ENCODE results near the gene TMEM165. TPM values are rescaled to one million over a fixed set of nuclear protein-coding genes. Genes with fewer than 3 reads are reported as not detected.
"Not testable (repeated sequence)": the region's sequence is repeated elsewhere in the genome, so short reads cannot be mapped to it uniquely, and the experiment has no call there.

TMEM165 gene
- total RNA-seq, 1 experiment from 2014 or later = 148 TPM

DNA sequence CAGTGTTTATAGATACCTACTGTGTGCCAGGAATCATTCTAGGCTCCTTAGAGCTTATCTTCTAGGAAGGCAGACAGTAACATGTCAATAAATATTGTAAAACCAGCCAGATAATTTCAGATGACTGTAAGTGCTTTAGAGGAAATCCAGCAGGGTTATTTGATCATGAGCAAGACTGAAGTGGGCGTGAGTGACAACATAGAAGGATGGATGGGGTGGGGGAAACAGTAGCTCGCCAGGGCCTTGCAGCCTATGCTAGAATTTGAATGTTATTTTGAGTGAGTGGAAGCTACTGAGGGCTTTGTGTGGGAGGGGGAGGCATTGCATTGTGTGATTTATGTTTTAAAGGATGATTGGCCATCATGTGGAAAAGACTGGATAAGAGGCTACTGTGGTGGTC is 43.0 kb upstream of the TMEM165 start:
- CTCF ChIA-PET = no interaction called here
- no TSS peak for BruUV-seq (replicated peaks)
- no peak for ATAC-seq
- Histone ChIP-seq H3K4me2 (ENCODE audit: low read length) (no peak overlapping the region), H3K4me1 (ENCODE audit: insufficient read depth, low read length) (peaks cover 44% of the 10 kb centered on the region), H3K36me3 (ENCODE audit: low read depth, low read length) (no peaks in the 10 kb centered on the region), H3K4me3 (ENCODE audit: low read length) (no peak overlapping the region), H3K27ac (ENCODE audit: low read length) (no peak overlapping the region), H4K20me1 (ENCODE audit: low read length) (no peaks in the 10 kb centered on the region), H3K9me3 (ENCODE audit: low read length) (no peaks in the 10 kb centered on the region), H3K9ac (ENCODE audit: low read length) (no peak overlapping the region), H3K27me3 (ENCODE audit: low read length) (no peaks in the 10 kb centered on the region), H3K9me2 (replicated peaks; ENCODE audit: low read length) (no peaks in the 10 kb centered on the region), H3K79me2 (ENCODE audit: low read length) (peaks cover 15% of the 10 kb centered on the region; the same call in 1 of the 2 replicates), H3F3A (ENCODE audit: low read length, unreplicated experiment) (no peaks in the 10 kb centered on the region), H2AFZ (ENCODE audit: low read length) (no peak overlapping the region)
- DNase-seq = no peak
- POLR2A ChIA-PET (ENCODE audit: unreplicated experiment) = interaction anchor here (0.6 kb wide), 1 partner anchor 46 kb away, joined by 3 read pairs; no protein-coding TSS in a partner anchor
- intact Hi-C loops (cut with micrococcal nuclease) = no loop called here
- TF ChIP-seq EZH2phosphoT487 (IDR thresholded peaks at IDR 0.05; ENCODE audit: borderline replicate concordance, low read length) = no peak
- TF ChIP-seq EZH2 (IDR thresholded peaks at IDR 0.05; ENCODE audit: low read length, unreplicated experiment) = no peak
- TF ChIP-seq, protein P1, sequence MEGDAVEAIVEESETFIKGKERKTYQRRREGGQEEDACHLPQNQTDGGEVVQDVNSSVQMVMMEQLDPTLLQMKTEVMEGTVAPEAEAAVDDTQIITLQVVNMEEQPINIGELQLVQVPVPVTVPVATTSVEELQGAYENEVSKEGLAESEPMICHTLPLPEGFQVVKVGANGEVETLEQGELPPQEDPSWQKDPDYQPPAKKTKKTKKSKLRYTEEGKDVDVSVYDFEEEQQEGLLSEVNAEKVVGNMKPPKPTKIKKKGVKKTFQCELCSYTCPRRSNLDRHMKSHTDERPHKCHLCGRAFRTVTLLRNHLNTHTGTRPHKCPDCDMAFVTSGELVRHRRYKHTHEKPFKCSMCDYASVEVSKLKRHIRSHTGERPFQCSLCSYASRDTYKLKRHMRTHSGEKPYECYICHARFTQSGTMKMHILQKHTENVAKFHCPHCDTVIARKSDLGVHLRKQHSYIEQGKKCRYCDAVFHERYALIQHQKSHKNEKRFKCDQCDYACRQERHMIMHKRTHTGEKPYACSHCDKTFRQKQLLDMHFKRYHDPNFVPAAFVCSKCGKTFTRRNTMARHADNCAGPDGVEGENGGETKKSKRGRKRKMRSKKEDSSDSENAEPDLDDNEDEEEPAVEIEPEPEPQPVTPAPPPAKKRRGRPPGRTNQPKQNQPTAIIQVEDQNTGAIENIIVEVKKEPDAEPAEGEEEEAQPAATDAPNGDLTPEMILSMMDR (conservative IDR thresholded peaks at IDR 0.05; ENCODE audit: low read depth, low read length) = no peak

DNA sequence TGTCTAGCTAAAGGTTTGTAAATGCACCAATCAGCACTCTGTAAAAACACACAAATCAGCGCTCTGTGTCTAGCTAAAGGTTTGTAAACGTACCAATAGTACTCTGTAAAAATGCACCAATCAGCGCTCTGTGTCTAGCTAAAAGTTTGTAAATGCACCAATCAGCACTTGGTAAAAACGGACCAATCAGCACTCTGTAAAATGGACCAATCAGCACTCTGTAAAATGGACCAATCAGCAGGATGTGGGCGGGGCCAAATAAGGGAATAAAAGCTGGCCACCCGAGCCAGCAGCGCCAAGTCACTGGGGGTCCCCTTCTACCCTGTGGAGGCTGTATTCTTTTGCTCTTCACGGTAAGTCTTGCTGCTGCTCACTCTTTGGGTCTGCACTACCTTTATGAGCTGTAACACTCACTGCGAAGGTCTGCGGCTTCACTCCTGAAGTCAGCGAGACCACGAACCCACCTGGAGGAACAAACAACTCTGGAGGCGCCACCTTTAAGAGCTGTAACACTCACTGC is 42.5 kb upstream of the TMEM165 start:
- H2AFZ ChIP-seq (ENCODE audit: low read length); H4K20me1 ChIP-seq (ENCODE audit: low read length); H3K27ac ChIP-seq (ENCODE audit: low read length); ATAC-seq; H3F3A ChIP-seq (ENCODE audit: low read length, unreplicated experiment); DNase-seq; H3K4me2 ChIP-seq (ENCODE audit: low read length); H3K4me3 ChIP-seq (ENCODE audit: low read length); H3K36me3 ChIP-seq (ENCODE audit: low read depth, low read length); H3K9me3 ChIP-seq (ENCODE audit: low read length); H3K9ac ChIP-seq (ENCODE audit: low read length); intact Hi-C loops (cut with micrococcal nuclease); H3K9me2 ChIP-seq (replicated peaks; ENCODE audit: low read length); H3K27me3 ChIP-seq (ENCODE audit: low read length); CTCF ChIA-PET; BruUV-seq (replicated peaks): not testable (repeated sequence)
- Histone ChIP-seq H3K79me2 (ENCODE audit: low read length) (peaks cover 15% of the 10 kb centered on the region; the same call in 1 of the 2 replicates), H3K4me1 (ENCODE audit: insufficient read depth, low read length) (peaks cover 44% of the 10 kb centered on the region)
- POLR2A ChIA-PET (ENCODE audit: unreplicated experiment) = interaction anchor here (0.6 kb wide), 1 partner anchor 45 kb away, joined by 3 read pairs; no protein-coding TSS in a partner anchor

DNA sequence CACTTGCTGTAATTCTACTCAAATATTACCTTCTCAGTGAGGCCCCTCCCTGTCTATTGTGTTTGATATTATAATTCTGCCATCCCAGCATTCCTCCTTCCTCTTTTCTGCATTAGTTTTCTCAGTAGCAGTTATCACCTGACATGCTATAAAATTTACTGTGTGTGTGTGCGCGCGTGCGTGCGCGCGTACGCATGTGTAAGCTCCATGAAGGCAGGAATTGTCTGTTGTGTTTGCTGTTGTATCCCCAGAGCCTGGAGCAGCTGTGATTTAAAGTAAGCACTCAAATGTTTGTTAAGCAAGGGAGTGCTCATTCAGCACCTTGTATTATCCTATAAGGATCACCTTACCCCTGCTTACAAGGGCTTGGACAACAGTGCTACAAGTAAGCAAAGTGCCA is 41.1 kb upstream of the TMEM165 start:
- no TSS peak for BruUV-seq (replicated peaks)
- Histone ChIP-seq H3K79me2 (ENCODE audit: low read length) (0 out of 2 replicates have a peak, but pooled peaks cover 4% of the 10 kb centered on the region), H3K9me2 (replicated peaks; ENCODE audit: low read length) (no peaks in the 10 kb centered on the region), H3K27me3 (ENCODE audit: low read length) (no peaks in the 10 kb centered on the region), H3K9ac (ENCODE audit: low read length) (no peak overlapping the region), H4K20me1 (ENCODE audit: low read length) (no peaks in the 10 kb centered on the region), H3K9me3 (ENCODE audit: low read length) (no peaks in the 10 kb centered on the region), H3K4me3 (ENCODE audit: low read length) (no peak overlapping the region), H3K36me3 (ENCODE audit: low read depth, low read length) (no peaks in the 10 kb centered on the region), H2AFZ (ENCODE audit: low read length) (no peak overlapping the region), H3K27ac (ENCODE audit: low read length) (no peak overlapping the region), H3K4me1 (ENCODE audit: insufficient read depth, low read length) (peaks cover 45% of the 10 kb centered on the region), H3F3A (ENCODE audit: low read length, unreplicated experiment) (peaks cover 8% of the 10 kb centered on the region), H3K4me2 (ENCODE audit: low read length) (no peak overlapping the region)
- ChIA-PET CTCF (no interaction called here), POLR2A (ENCODE audit: unreplicated experiment) (interaction anchor here (0.6 kb wide), 1 partner anchor 17 kb away, joined by 4 read pairs; no protein-coding TSS in a partner anchor)
- intact Hi-C loops (cut with micrococcal nuclease) = no loop called here
- ATAC-seq (no peak), DNase-seq (no peak)
- TF ChIP-seq, protein P1 (conservative IDR thresholded peaks at IDR 0.05; ENCODE audit: low read depth, low read length) = no peak
- TF ChIP-seq EZH2phosphoT487 (IDR thresholded peaks at IDR 0.05; ENCODE audit: borderline replicate concordance, low read length) (no peak), EZH2 (IDR thresholded peaks at IDR 0.05; ENCODE audit: low read length, unreplicated experiment) (no peak)

All from PC-3 (cell line).